ENCODE results near the gene PSMD14.

GRCh38 chr2:161343235-161343634 is 35.0 kb downstream of the PSMD14 start:
- TF ChIP-seq CTCF (IDR thresholded peaks at IDR 0.05) (no peak), POLR2AphosphoS5 (IDR thresholded peaks at IDR 0.05; ENCODE audit: low read depth, low read length) (no peak), REST (IDR thresholded peaks at IDR 0.05; ENCODE audit: insufficient read depth in 1 of 2, low read depth in 2 of 2, low read length in 1 of 2) (no peak), SIN3A (IDR thresholded peaks at IDR 0.05; ENCODE audit: borderline replicate concordance, insufficient read depth, low read depth, low read length) (no peak)

Data from Panc1 (cell line).